ENCODE measurements around the gene AKR1C2. TPM values are rescaled to one million over a fixed set of nuclear protein-coding genes. Genes with fewer than 3 reads are reported as not detected.

The AKR1C2 gene
- total and polyA plus RNA-seq, 2 donors (not counting 1 experiment from before 2014, with no cell fraction given), result not detected

GRCh38 chr10:4939224-4940072, 64.2 kb downstream of the AKR1C2 start:
- H3K27ac Mint-ChIP-seq, result no peak overlapping the region
- Histone ChIP-seq H3K4me3 (ENCODE audit: control extremely low read depth in 1 of 5, extremely low read depth in 1 of 5, insufficient read depth in 1 of 5, low read depth in 2 of 5, low read length in 4 of 5) (no peak overlapping the region), H3K4me2 (replicated peaks; ENCODE audit: low read depth, low read length, poor library complexity, severe bottlenecking) (no peak overlapping the region), H4K20me1 (ENCODE audit: control insufficient read depth, insufficient read depth, low read length, poor library complexity, severe bottlenecking) (no peaks in the 10 kb centered on the region), H3K9me3 (ENCODE audit: control extremely low read depth in 1 of 3, control insufficient read depth in 2 of 3, insufficient read depth in 1 of 3, low read length in 2 of 3) (no peaks in the 10 kb centered on the region), H3K4me1 (ENCODE audit: control insufficient read depth in 2 of 2, insufficient read depth in 2 of 2, low read length in 2 of 2) (no peaks in the 10 kb centered on the region), H3K36me3 (replicated peaks in 1 of 2; ENCODE audit: control extremely low read depth in 1 of 2, control insufficient read depth in 1 of 2, extremely low read depth in 1 of 2, insufficient read depth in 2 of 2, low read length in 1 of 2) (no peaks in the 10 kb centered on the region), H3K27me3 (replicated peaks in 1 of 4; ENCODE audit: control extremely low read depth in 1 of 4, control insufficient read depth in 3 of 4, insufficient read depth in 4 of 4, low read length in 3 of 4) (no peaks in the 10 kb centered on the region), H2AFZ (ENCODE audit: insufficient read depth, low read depth, low read length, poor library complexity, severe bottlenecking) (no peak overlapping the region), H3K27ac (ENCODE audit: low read length in 2 of 2) (no peak overlapping the region), H3K79me2 (ENCODE audit: control insufficient read depth, insufficient read depth, low read length) (no peaks in the 10 kb centered on the region), H3K9ac (ENCODE audit: low read length) (no peak overlapping the region)
- no peaks in the 10 kb centered on the region for H3K9me3 Mint-ChIP-seq (ENCODE audit: insufficient read depth)
- no peak for ATAC-seq (ENCODE audit: low read depth)
- intact Hi-C loops (cut with micrococcal nuclease), result no loop called here
- no peak for DNase-seq
- H3K4me1 Mint-ChIP-seq, result no peaks in the 10 kb centered on the region
- H3K27me3 Mint-ChIP-seq, result no peaks in the 10 kb centered on the region
- ChIA-PET POLR2A (no interaction called here), CTCF (no interaction called here)
- H3K4me3 Mint-ChIP-seq, result no peak overlapping the region
- 75% methylated on average over 5 of the region's 7 CpGs for WGBS (ENCODE audit: insufficient coverage)
- TF ChIP-seq EZH2 (IDR thresholded peaks at IDR 0.05; ENCODE audit: borderline replicate concordance, insufficient read depth, low read depth, low read length, poor library complexity, severe bottlenecking), result no peak
- TF ChIP-seq, protein P1, sequence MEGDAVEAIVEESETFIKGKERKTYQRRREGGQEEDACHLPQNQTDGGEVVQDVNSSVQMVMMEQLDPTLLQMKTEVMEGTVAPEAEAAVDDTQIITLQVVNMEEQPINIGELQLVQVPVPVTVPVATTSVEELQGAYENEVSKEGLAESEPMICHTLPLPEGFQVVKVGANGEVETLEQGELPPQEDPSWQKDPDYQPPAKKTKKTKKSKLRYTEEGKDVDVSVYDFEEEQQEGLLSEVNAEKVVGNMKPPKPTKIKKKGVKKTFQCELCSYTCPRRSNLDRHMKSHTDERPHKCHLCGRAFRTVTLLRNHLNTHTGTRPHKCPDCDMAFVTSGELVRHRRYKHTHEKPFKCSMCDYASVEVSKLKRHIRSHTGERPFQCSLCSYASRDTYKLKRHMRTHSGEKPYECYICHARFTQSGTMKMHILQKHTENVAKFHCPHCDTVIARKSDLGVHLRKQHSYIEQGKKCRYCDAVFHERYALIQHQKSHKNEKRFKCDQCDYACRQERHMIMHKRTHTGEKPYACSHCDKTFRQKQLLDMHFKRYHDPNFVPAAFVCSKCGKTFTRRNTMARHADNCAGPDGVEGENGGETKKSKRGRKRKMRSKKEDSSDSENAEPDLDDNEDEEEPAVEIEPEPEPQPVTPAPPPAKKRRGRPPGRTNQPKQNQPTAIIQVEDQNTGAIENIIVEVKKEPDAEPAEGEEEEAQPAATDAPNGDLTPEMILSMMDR (IDR thresholded peaks at IDR 0.05), result no peak

Small RNAs within 50 kb of the gene (small RNA-seq; reads per million reads assigned to genes)
- 0.57 reads per million for gene RF00096 (ENCODE audit: insufficient read length, low read depth, low replicate concordance)

Other genes starting within 250 kb of the AKR1C2 start
- 0.42 TPM in 1 of 2 replicates, not detected in the other for gene AKR1E2, start 177.7 kb downstream of the AKR1C2 start, total RNA-seq
- not detected in 2 replicates for gene AKR1E2, start 177.7 kb downstream of the AKR1C2 start, polyA plus RNA-seq
- gene AKR1C1, start 40.4 kb downstream of the AKR1C2 start, total RNA-seq, result not detected in 2 replicates
- gene AKR1C1, start 40.4 kb downstream of the AKR1C2 start, polyA plus RNA-seq, result 0.03 and 0.25 TPM in 2 replicates
- 0.62 TPM in 1 of 2 replicates, not detected in the other for gene AKR1C3, start 90.6 kb upstream of the AKR1C2 start, total RNA-seq
- gene AKR1C3, start 90.6 kb upstream of the AKR1C2 start, polyA plus RNA-seq, result 0.28 and 0.45 TPM in 2 replicates
- not detected in 2 replicates for gene AKR1C8, start 181.3 kb upstream of the AKR1C2 start, total RNA-seq
- not detected in 2 replicates for gene AKR1C8, start 181.3 kb upstream of the AKR1C2 start, polyA plus RNA-seq
- not detected in 2 replicates for gene AKR1C4, start 193.0 kb upstream of the AKR1C2 start, total RNA-seq
- gene AKR1C4, start 193.0 kb upstream of the AKR1C2 start, polyA plus RNA-seq, result not detected in 2 replicates